ENCODE results near the gene RFNG.

RFNG gene

DNA sequence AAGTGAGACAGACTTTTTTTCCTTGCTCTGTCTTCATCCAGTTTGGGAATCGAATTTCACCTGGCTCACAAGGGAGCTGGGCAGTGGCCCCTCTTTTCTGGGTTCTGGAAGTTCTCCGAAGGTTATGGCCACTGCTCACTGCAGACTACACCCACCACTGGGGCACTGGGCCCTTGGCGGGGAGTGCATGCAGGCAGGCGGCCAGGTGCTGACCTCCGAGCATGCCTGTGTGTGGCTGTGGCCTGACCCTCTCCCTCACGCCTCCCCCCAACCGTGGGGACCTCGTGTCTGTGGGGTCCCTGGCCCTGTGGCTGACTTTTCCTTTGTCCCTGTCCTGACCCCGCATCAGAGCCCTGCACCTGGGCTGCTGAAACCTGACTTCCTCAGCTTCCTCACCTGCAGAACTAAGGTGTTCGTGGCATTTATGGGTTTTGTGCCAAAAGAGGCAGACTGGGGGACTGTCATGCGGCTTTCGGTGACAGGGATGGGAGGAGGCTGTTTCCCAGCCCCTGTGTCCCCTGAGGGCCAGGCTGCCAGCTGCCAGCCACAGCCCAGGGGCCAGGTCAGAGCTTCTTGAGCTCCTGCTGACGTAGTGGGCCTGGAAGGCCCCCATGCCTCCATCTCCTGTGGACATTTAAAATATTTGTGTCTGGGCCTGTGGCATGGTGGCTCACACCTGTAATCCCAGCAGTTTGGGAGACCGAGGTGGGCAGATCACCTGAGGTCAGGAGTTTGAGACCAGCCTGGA, 52.7 kb downstream of the RFNG start:
- DNase-seq: no peak

GRCh38 chr17:81998212-81998611, 53.4 kb downstream of the RFNG start:
- DNase-seq: no peak
